ENCODE measurements around the gene KCNG4.

Gene KCNG4

DNA sequence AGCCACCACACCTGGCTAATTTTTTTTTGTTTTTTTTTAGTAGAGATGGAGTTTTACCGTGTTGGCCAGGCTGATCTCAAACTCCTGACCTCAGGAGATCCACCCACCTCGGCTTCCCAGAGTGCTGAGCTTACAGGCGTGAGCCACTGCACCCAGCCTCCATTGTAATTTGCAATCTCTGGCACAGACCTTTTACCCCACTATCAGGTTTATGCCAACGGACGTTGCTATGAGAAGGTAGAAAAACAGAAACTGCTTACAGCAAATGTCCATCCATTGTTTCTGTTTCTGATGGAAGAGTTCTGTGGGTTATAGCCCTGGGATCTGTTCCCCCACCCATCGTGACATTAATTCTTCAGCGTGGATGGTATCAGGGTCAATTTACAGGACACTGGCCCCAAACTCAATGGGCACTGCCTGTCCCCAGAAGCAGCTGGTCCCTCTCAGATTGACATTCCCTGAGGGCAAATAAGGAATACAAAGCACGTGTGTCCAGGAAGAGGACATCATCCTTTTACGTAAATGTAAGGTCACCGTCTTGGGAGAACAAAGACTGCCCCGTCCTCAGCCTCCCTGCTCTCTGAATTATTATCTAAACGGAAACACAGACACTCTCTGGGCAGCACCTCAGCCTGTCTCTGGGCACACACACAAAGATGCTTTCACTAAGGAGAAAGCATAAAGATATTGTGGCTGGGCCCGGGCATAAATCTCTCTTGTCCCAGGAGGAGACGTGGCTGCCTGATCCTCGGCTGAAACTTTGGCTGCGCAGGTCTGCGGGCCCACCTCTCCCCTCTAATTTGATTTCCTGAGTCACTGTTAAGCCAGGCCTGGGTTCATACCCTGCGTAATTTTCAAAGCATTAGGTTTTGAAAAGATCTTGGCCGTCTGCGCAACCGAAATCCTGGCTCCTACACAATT lies 5.2 kb downstream of the KCNG4 start:
- no peak overlapping the region for H3K9ac ChIP-seq (ENCODE audit: low read length)
- no peak overlapping the region for H3K4me3 ChIP-seq (ENCODE audit: low read length)
- no peaks in the 10 kb centered on the region for H3K9me3 ChIP-seq (ENCODE audit: control insufficient read depth, low read length)
- no peaks in the 10 kb centered on the region for H3K4me1 ChIP-seq (ENCODE audit: control insufficient read depth, insufficient read depth, low read length)
- peaks cover 55% of the 10 kb centered on the region for H3K27me3 ChIP-seq (replicated peaks; ENCODE audit: control insufficient read depth, insufficient read depth, low read length)
- no peaks in the 10 kb centered on the region for H3K36me3 ChIP-seq (ENCODE audit: control insufficient read depth, insufficient read depth, low read length, severe bottlenecking)
- no peak for DNase-seq (ENCODE audit: low read depth)

DNA sequence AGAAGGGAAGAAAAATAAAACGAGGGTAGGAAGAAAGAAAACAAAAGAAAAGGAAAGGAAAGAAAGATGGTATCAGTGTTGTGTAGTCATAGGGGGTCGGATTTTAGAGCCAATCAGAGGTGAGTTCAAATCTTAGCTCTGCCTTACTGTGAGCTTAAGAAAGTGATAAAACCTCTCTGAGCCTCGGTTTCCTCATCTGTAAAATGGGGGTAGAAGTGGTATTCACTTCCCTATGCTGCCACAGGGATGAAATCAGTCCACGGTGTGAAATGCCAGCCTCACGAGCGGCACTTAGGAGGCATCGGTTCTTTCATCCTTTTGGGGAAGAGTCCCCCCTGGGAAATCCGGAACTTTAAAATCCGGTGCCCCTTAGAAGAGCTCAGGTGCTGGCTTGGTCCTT lies 6.1 kb downstream of the KCNG4 start:
- Histone ChIP-seq H3K9ac (ENCODE audit: low read length) (no peak overlapping the region), H3K4me1 (ENCODE audit: control insufficient read depth, insufficient read depth, low read length) (no peaks in the 10 kb centered on the region), H3K36me3 (ENCODE audit: control insufficient read depth, insufficient read depth, low read length, severe bottlenecking) (no peaks in the 10 kb centered on the region), H3K4me3 (ENCODE audit: low read length) (no peak overlapping the region), H3K27me3 (replicated peaks; ENCODE audit: control insufficient read depth, insufficient read depth, low read length) (peaks cover 48% of the 10 kb centered on the region), H3K9me3 (ENCODE audit: control insufficient read depth, low read length) (no peaks in the 10 kb centered on the region)
- DNase-seq (ENCODE audit: low read depth): no peak

DNA sequence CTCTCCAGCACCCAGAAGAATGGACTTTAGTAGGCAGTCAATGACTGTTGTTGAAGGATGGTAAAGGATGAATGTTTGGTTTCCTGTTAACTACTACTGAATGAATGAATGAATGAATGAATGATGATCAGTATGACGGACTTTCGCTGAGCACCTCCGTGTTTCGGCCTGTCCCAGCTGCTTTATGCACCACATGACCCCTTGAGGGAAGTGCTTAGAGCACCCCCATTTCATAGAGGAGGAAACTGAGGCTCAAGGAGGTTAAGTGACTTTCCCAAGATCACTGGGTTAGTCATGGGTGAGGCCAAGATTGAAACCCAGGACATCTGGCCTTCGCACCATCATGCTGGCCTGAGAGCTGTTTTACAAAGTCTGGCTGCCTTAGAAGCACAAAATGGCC lies 6.8 kb downstream of the KCNG4 start:
- no peaks in the 10 kb centered on the region for H3K36me3 ChIP-seq (ENCODE audit: control insufficient read depth, insufficient read depth, low read length, severe bottlenecking)
- H3K4me3 ChIP-seq (ENCODE audit: low read length): no peak overlapping the region
- no peaks in the 10 kb centered on the region for H3K9me3 ChIP-seq (ENCODE audit: control insufficient read depth, low read length)
- peaks cover 2% of the 10 kb centered on the region for H3K4me1 ChIP-seq (ENCODE audit: control insufficient read depth, insufficient read depth, low read length)
- H3K9ac ChIP-seq (ENCODE audit: low read length): no peak overlapping the region
- no peak for DNase-seq (ENCODE audit: low read depth)
- peaks cover 44% of the 10 kb centered on the region for H3K27me3 ChIP-seq (replicated peaks; ENCODE audit: control insufficient read depth, insufficient read depth, low read length)

DNA sequence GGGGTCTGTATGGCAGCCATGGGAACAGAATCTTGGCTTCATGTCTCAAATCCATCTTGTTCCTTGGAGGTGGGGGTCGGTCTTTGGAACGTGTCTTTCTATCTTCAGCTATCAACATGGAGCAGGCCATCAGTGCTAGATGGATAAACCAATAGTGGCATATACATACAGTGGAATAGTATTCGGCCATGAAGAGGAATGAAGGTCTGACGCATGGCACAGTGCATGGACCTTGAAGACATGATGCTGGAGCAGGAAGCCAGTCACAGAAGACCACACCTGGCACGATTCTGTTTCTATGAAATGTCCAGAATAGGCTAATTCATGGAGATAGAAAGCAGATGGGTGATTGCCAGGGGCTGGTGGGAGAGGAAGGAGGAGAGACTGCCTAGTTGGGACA lies 7.8 kb downstream of the KCNG4 start:
- no peaks in the 10 kb centered on the region for H3K9me3 ChIP-seq (ENCODE audit: control insufficient read depth, low read length)
- H3K36me3 ChIP-seq (ENCODE audit: control insufficient read depth, insufficient read depth, low read length, severe bottlenecking): no peaks in the 10 kb centered on the region
- peaks cover 6% of the 10 kb centered on the region for H3K4me1 ChIP-seq (ENCODE audit: control insufficient read depth, insufficient read depth, low read length)
- no peak overlapping the region for H3K9ac ChIP-seq (ENCODE audit: low read length)
- no peak for DNase-seq (ENCODE audit: low read depth)
- peaks cover 35% of the 10 kb centered on the region for H3K27me3 ChIP-seq (replicated peaks; ENCODE audit: control insufficient read depth, insufficient read depth, low read length)
- H3K4me3 ChIP-seq (ENCODE audit: low read length): no peak overlapping the region

DNA sequence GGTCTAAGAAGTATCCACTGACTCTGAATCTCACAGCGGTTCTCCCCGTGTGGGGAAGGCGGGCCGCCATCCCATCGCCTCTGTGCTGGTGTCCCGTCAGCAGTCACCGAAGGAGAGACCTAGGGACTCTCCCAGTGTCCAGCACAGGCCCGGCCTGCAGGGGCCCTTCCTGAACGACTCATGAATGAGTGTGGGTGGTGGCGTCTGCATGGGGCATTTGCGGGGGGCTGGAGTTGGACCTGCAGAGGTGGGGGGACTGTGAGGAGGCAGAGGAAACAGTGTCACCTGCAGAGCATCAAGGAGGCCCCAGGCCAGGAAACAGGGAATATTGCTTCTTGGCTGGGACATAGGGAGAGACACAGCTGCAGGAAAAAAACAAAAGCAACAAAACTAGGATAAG lies 10.3 kb downstream of the KCNG4 start:
- no peak for DNase-seq (ENCODE audit: low read depth)
- Histone ChIP-seq H3K4me1 (ENCODE audit: control insufficient read depth, insufficient read depth, low read length) (peaks cover 6% of the 10 kb centered on the region), H3K27me3 (replicated peaks; ENCODE audit: control insufficient read depth, insufficient read depth, low read length) (peaks cover 35% of the 10 kb centered on the region), H3K9ac (ENCODE audit: low read length) (no peak overlapping the region), H3K36me3 (ENCODE audit: control insufficient read depth, insufficient read depth, low read length, severe bottlenecking) (no peaks in the 10 kb centered on the region), H3K4me3 (ENCODE audit: low read length) (no peak overlapping the region), H3K9me3 (ENCODE audit: control insufficient read depth, low read length) (no peaks in the 10 kb centered on the region)

DNA sequence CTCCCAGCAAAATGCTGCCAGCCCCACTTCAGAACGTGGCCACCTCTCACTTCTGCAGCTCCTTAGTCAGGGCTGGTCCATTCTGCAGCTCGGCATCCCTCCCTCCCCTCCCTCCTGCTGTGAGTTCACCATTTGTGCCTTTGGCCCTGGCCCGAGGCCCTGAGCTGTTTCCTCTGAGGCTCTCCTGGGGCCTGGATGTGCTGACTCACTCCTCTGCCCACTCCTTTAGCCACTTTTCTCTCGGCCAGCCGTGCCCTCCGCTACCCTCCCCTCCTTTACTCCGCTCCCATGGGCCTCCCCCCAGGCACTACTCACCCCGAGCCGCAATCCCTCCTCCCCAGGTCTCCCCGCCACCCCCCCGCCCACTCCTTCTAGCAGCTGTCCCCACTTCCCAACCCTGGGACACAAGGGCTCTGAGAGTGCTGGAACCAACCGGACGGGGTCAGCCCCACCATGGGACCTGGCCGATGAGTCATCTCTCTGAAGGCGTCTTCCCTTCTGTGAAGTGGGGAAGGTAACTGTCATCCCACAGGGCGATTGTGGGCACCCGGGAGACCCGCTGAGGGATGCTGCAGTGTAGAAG lies 11.5 kb downstream of the KCNG4 start:
- peak; percentile 92 for DNase-seq (ENCODE audit: low read depth)
- Histone ChIP-seq H3K36me3 (ENCODE audit: control insufficient read depth, insufficient read depth, low read length, severe bottlenecking) (no peaks in the 10 kb centered on the region), H3K27me3 (replicated peaks; ENCODE audit: control insufficient read depth, insufficient read depth, low read length) (peaks cover 30% of the 10 kb centered on the region), H3K4me3 (ENCODE audit: low read length) (no peak overlapping the region), H3K9me3 (ENCODE audit: control insufficient read depth, low read length) (no peaks in the 10 kb centered on the region), H3K4me1 (ENCODE audit: control insufficient read depth, insufficient read depth, low read length) (peaks cover 6% of the 10 kb centered on the region), H3K9ac (ENCODE audit: low read length) (no peak overlapping the region)

DNA sequence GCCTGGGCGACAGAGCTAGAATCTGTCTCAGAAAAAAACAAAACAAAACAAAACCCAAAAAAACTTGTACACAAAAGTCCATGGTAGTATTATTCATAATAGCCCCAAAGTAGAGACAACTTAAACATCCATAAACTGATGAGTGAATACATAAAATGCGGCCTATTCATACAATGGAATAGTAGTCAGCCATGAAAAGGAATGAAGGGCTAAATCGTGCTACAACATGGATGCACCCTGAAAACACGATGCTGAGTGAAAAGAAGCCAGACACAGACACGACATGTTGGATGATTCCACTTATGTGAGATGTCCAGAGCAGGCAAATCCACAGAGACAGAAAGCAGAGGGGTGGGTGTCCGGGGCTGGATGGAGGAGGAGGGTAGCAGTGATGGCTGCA lies 12.3 kb downstream of the KCNG4 start:
- Histone ChIP-seq H3K9ac (ENCODE audit: low read length) (no peak overlapping the region), H3K27me3 (replicated peaks; ENCODE audit: control insufficient read depth, insufficient read depth, low read length) (peaks cover 25% of the 10 kb centered on the region), H3K4me1 (ENCODE audit: control insufficient read depth, insufficient read depth, low read length) (peaks cover 6% of the 10 kb centered on the region), H3K36me3 (ENCODE audit: control insufficient read depth, insufficient read depth, low read length, severe bottlenecking) (no peaks in the 10 kb centered on the region), H3K4me3 (ENCODE audit: low read length) (no peak overlapping the region), H3K9me3 (ENCODE audit: control insufficient read depth, low read length) (no peaks in the 10 kb centered on the region)
- DNase-seq (ENCODE audit: low read depth): no peak

DNA sequence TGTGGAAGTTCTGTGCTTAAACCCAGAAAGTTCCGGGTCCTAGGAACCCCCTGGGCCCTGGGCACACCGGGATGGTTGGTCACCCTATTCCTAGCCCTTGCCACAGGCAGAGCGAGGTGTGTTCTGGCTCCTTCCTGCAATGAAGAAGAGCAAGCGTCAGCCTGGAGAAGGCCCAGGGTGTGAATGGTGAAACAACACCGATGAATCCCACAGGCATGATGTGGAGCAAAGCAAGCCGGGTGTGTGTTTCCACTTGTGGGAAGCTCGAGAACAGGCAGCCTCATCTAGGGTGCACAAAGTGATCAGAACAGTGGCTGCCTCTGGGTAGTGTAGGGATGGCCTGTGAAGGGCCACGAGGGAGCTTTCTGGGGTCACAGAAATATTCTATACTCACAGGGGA lies 13.8 kb downstream of the KCNG4 start:
- H3K9ac ChIP-seq (ENCODE audit: low read length): no peak overlapping the region
- no peaks in the 10 kb centered on the region for H3K36me3 ChIP-seq (ENCODE audit: control insufficient read depth, insufficient read depth, low read length, severe bottlenecking)
- no peak overlapping the region for H3K4me3 ChIP-seq (ENCODE audit: low read length)
- no peak for DNase-seq (ENCODE audit: low read depth)
- H3K4me1 ChIP-seq (ENCODE audit: control insufficient read depth, insufficient read depth, low read length): peaks cover 6% of the 10 kb centered on the region
- H3K9me3 ChIP-seq (ENCODE audit: control insufficient read depth, low read length): no peaks in the 10 kb centered on the region
- H3K27me3 ChIP-seq (replicated peaks; ENCODE audit: control insufficient read depth, insufficient read depth, low read length): peaks cover 17% of the 10 kb centered on the region

DNA sequence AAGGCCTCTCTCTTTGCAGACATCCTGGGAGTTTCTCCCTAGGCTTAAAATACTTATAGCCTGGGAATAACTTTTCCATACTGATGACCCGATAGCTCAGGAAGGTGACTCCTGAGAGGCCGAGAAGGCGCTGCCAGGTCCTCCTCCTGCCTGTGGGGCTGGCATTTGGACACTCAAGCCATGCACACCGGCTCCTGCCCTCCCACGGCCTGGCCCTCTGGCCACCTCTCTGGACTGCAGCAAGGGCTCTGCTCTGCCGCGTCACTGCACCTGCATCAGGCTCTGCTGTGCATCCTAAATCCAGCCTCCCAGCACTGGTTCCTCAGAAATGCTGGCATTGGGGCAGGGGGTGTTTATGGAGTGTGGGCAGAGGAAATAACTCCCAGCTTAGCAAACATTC lies 14.2 kb downstream of the KCNG4 start:
- Histone ChIP-seq H3K4me3 (ENCODE audit: low read length) (no peak overlapping the region), H3K9ac (ENCODE audit: low read length) (no peak overlapping the region), H3K27me3 (replicated peaks; ENCODE audit: control insufficient read depth, insufficient read depth, low read length) (peaks cover 13% of the 10 kb centered on the region), H3K4me1 (ENCODE audit: control insufficient read depth, insufficient read depth, low read length) (peaks cover 6% of the 10 kb centered on the region), H3K36me3 (ENCODE audit: control insufficient read depth, insufficient read depth, low read length, severe bottlenecking) (no peaks in the 10 kb centered on the region), H3K9me3 (ENCODE audit: control insufficient read depth, low read length) (no peaks in the 10 kb centered on the region)
- DNase-seq (ENCODE audit: low read depth): no peak

DNA sequence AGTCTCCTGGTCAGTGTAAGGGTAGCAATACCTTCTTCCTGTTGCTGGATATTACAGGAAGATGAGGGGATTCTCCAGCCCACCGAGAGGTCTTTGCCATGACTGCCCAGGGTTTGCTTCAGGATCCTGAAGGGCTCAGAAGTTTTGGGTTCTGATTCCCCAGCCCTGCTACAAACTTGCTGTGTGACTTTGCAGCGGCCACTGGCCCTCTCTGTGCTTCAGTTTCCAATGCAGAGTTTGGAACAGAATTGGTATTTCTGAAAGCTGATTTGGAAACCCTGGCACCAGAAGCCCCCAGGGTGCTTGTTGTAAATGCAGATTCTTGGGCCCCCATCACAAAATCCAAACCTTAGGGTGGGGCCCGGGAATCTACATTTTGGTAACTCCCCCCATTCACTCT lies 14.7 kb downstream of the KCNG4 start:
- H3K27me3 ChIP-seq (replicated peaks; ENCODE audit: control insufficient read depth, insufficient read depth, low read length): peaks cover 11% of the 10 kb centered on the region

DNA sequence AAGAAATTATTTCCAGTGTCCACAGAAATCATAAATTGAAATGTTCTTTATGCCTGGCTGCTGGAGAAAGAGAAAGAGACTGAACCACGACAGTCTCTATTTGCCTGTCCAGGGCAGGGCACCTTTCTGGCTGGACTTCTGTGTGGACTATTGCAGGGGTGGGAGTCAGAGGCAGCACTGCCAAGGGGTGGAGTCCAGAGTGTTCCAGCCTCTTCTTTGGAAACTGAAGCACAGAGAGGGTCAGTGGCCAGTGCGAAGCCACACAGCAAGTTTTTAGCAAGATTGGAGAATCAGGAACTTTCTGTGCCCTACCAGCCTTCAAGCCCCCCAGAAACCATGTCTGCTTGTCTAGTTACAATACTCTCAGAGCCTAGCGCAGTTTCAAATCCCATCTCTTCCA lies 15.3 kb downstream of the KCNG4 start:
- H3K27me3 ChIP-seq (replicated peaks; ENCODE audit: control insufficient read depth, insufficient read depth, low read length): peaks cover 11% of the 10 kb centered on the region
- H3K36me3 ChIP-seq (ENCODE audit: control insufficient read depth, insufficient read depth, low read length, severe bottlenecking): no peaks in the 10 kb centered on the region
- H3K9ac ChIP-seq (ENCODE audit: low read length): no peak overlapping the region
- H3K4me3 ChIP-seq (ENCODE audit: low read length): no peak overlapping the region
- DNase-seq (ENCODE audit: low read depth): no peak
- no peaks in the 10 kb centered on the region for H3K9me3 ChIP-seq (ENCODE audit: control insufficient read depth, low read length)
- H3K4me1 ChIP-seq (ENCODE audit: control insufficient read depth, insufficient read depth, low read length): peaks cover 6% of the 10 kb centered on the region

More for the DNA sequence above, 14.7 kb downstream of the KCNG4 start:
- H3K36me3 ChIP-seq (ENCODE audit: control insufficient read depth, insufficient read depth, low read length, severe bottlenecking): no peaks in the 10 kb centered on the region
- no peaks in the 10 kb centered on the region for H3K9me3 ChIP-seq (ENCODE audit: control insufficient read depth, low read length)
- DNase-seq (ENCODE audit: low read depth): no peak
- H3K9ac ChIP-seq (ENCODE audit: low read length): no peak overlapping the region
- no peak overlapping the region for H3K4me3 ChIP-seq (ENCODE audit: low read length)
- peaks cover 6% of the 10 kb centered on the region for H3K4me1 ChIP-seq (ENCODE audit: control insufficient read depth, insufficient read depth, low read length)

Data from adipocyte (in vitro differentiated cells).